HepG2 (cell line): ENCODE data around the gene LIPT1. TPM values are rescaled to one million over a fixed set of nuclear protein-coding genes. Genes with fewer than 3 reads are reported as not detected.
A peak's percentile ranks its signal among the peaks of the same experiment; 100 is the strongest.

Source experiments
- ATF2 ChIP-seq: sonication (generic); formaldehyde crosslinking; IDR thresholded peaks from 2 replicates; pipeline ENCODE4 v1.4.0; 2020; ENCODE audit warnings: missing genetic modification reagents
- CCDC6 ChIP-seq: sonication (generic); formaldehyde crosslinking; IDR thresholded peaks from 2 replicates; pipeline ENCODE4 v1.8.1; 2022; ENCODE audit warnings: mild to moderate bottlenecking, missing genetic modification reagents, moderate library complexity
- DPF2 ChIP-seq: sonication (generic); formaldehyde crosslinking; IDR thresholded peaks from 2 replicates; pipeline ENCODE4 v1.4.0; 2020; ENCODE audit warnings: mild to moderate bottlenecking, low read depth, missing genetic modification reagents, borderline replicate concordance
- HMGA1 ChIP-seq: sonication (generic); formaldehyde crosslinking; conservative IDR thresholded peaks from 2 replicates; pipeline ENCODE4 v1.4.0; 2020; ENCODE audit warnings: missing genetic modification reagents
- IRF2 ChIP-seq: IDR thresholded peaks from 2 replicates; pipeline ENCODE4 v1.6.1; 2018; ENCODE audit warnings: missing genetic modification reagents, missing compliant biosample characterization
- MATR3 ChIP-seq: sonication (generic); formaldehyde crosslinking; IDR thresholded peaks from 2 replicates; pipeline ENCODE4 v1.4.0; 2020; ENCODE audit warnings: missing genetic modification reagents
- MEIS1 ChIP-seq: sonication (generic); formaldehyde crosslinking; IDR thresholded peaks from 2 replicates; pipeline ENCODE4 v1.9.0; 2021; ENCODE audit warnings: mild to moderate bottlenecking, missing genetic modification reagents, moderate library complexity, borderline replicate concordance
- NR2F2 ChIP-seq: IDR thresholded peaks from 2 replicates; pipeline ENCODE4 v1.6.1; 2012; ENCODE audit warnings: low read depth, inconsistent platforms, borderline replicate concordance
- RNF219 ChIP-seq: sonication (generic); formaldehyde crosslinking; IDR thresholded peaks from 2 replicates; pipeline ENCODE4 v1.5.0; 2020; ENCODE audit warnings: mild to moderate bottlenecking, missing genetic modification reagents
- RXRA ChIP-seq: sonication (generic); formaldehyde crosslinking; IDR thresholded peaks from 2 replicates; pipeline ENCODE4 v1.5.1; 2020; ENCODE audit warnings: missing genetic modification reagents
- U2AF2 ChIP-seq: fragments of 200-400 bp; formaldehyde crosslinking; IDR thresholded peaks from 2 replicates; pipeline ENCODE4 v1.6.1; 2017; ENCODE audit warnings: low read depth, mild to moderate bottlenecking, low read length
- XBP1 ChIP-seq: sonication (generic); formaldehyde crosslinking; IDR thresholded peaks from 2 replicates; pipeline ENCODE4 v1.5.0; 2020; ENCODE audit warnings: missing genetic modification reagents
- ZFP36L1 ChIP-seq: sonication (generic); formaldehyde crosslinking; IDR thresholded peaks from 2 replicates; pipeline ENCODE4 v1.8.0; 2022; ENCODE audit warnings: mild to moderate bottlenecking, missing genetic modification reagents, moderate library complexity
- ZHX2 ChIP-seq, 2 experiments: sonication (generic) in 1 of 2; formaldehyde crosslinking in 1 of 2; IDR thresholded peaks; 2 replicates each; pipeline versions ENCODE4 v1.6.1 to v1.9.0; 2014 to 2022; ENCODE audit warnings: antibody characterized with exemption in 1 of 2, borderline replicate concordance in 1 of 2, inconsistent platforms in 1 of 2, low read depth in 1 of 2, missing genetic modification reagents in 1 of 2
- ZNF512 ChIP-seq: sonication (generic); formaldehyde crosslinking; IDR thresholded peaks from 2 replicates; pipeline ENCODE4 v1.4.0; 2020; ENCODE audit warnings: mild to moderate bottlenecking, missing genetic modification reagents
- ZNF549 ChIP-seq: sonication (generic); formaldehyde crosslinking; IDR thresholded peaks from 2 replicates; pipeline ENCODE4 v1.5.0; 2020; ENCODE audit warnings: missing genetic modification reagents
- ZNF776 ChIP-seq: sonication (generic); formaldehyde crosslinking; IDR thresholded peaks from 2 replicates; pipeline ENCODE4 v1.4.0; 2020; ENCODE audit warnings: mild to moderate bottlenecking, missing genetic modification reagents
- polyA plus RNA-seq, 8 experiments: library from polyadenylated mRNA; depleted of rRNA in 3 of 8; stranded (reverse) in 7 of 8; unstranded in 1 of 8; fragments of >200 nt; fragmentation: Illumina TruSeq in 4 of 8; extraction: Trizol in 4 of 8; gene quantifications; 2 replicates each; pipeline versions ENCODE4 v1.2.1 to v1.2.3, GENCODE V29; 2011 to 2016; ENCODE audit warnings: low read depth in 4 of 8, missing spikeins in 1 of 8, mixed read lengths in 1 of 8; ENCODE audit not compliant: insufficient read depth in 1 of 8
- total RNA-seq, 5 experiments: library from RNA; depleted of rRNA; stranded (reverse); fragments of >200 nt; fragmentation: Illumina TruSeq; extraction: Trizol; gene quantifications; 2 replicates each; pipeline ENCODE4 v1.2.3, GENCODE V29; 2016; ENCODE audit warnings: low read depth in 1 of 5

Gene LIPT1
- total and polyA plus RNA-seq, 2 of the 13 experiments (the other 11 are each of a cell fraction or from before 2014, with no cell fraction given): 8.0 to 9.6 TPM

- no peak for TF ChIP-seq ZNF512 (CRISPR knock-in tag)
- TF ChIP-seq RXRA: peak; percentile 91
- TF ChIP-seq DPF2: no peak; the same call in 1 of the 2 replicates
- 0 out of 2 replicates have a peak, but pooled peaks have one; percentile 20 for TF ChIP-seq ZNF549 (CRISPR knock-in tag)
- no peak for TF ChIP-seq HMGA1 (CRISPR knock-in tag)
- TF ChIP-seq RNF219 (CRISPR knock-in tag): peak; percentile 98
- peak; percentile 85; the same call in 1 of the 2 replicates for TF ChIP-seq CCDC6 (CRISPR knock-in tag)
- no peak; the same call in 1 of the 2 replicates for TF ChIP-seq ZNF776 (CRISPR knock-in tag)
- peak; percentile 92 for TF ChIP-seq ZHX2 (IDR thresholded peaks at IDR 0.05; ENCODE audit: low read depth)
- peak; percentile 84; the same call in 1 of the 2 replicates for TF ChIP-seq ZHX2 (CRISPR knock-in tag; IDR thresholded peaks at IDR 0.05; ENCODE audit: borderline replicate concordance)
- peak; percentile 95 for TF ChIP-seq MEIS1 (CRISPR knock-in tag)
- TF ChIP-seq IRF2 (CRISPR knock-in tag): peak; percentile 95
- TF ChIP-seq ZFP36L1: peak; percentile 89; the same call in 1 of the 2 replicates
- TF ChIP-seq NR2F2: peak; percentile 58; the same call in 1 of the 2 replicates
- TF ChIP-seq MATR3 (CRISPR knock-in tag): no peak
- peak; percentile 97 for TF ChIP-seq ATF2 (CRISPR knock-in tag)
- TF ChIP-seq XBP1 (CRISPR knock-in tag): peak; percentile 26; the same call in 1 of the 2 replicates
- TF ChIP-seq U2AF2: no peak
Observed at GRCh38 chr2:99154643-99155536, at the start of gene LIPT1, which contains the start of gene TSGA10 (continued).
